Measurements from ENCODE around the gene MAGI1.
"Not testable (repeated sequence)": the region's sequence is repeated elsewhere in the genome, so short reads cannot be mapped to it uniquely, and the experiment has no call there.

MAGI1 gene

DNA sequence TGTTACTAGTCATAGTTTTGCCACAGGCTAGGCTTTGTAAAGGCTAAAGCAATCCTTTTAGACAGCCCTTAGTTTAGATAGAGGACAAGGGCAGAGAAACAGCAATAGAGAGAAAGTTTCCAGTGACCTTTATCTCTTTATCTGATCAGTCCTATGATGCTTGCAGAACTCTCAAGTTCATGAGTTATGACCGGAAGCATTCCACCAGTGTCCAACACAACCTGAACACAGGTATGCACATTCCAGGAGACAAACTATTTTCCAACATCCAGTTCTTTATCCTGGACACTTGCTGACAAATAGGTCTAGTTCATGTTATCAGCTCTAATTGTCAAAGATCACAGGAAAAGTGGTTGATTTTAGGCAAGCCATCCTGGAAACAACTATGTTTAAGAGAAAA, 422.2 kb downstream of the MAGI1 start:
- H3K27me3 ChIP-seq (ENCODE audit: low read length): no peaks in the 10 kb centered on the region
- no peaks in the 10 kb centered on the region for H3K36me3 ChIP-seq (ENCODE audit: low read length)
- TF ChIP-seq, protein P1, sequence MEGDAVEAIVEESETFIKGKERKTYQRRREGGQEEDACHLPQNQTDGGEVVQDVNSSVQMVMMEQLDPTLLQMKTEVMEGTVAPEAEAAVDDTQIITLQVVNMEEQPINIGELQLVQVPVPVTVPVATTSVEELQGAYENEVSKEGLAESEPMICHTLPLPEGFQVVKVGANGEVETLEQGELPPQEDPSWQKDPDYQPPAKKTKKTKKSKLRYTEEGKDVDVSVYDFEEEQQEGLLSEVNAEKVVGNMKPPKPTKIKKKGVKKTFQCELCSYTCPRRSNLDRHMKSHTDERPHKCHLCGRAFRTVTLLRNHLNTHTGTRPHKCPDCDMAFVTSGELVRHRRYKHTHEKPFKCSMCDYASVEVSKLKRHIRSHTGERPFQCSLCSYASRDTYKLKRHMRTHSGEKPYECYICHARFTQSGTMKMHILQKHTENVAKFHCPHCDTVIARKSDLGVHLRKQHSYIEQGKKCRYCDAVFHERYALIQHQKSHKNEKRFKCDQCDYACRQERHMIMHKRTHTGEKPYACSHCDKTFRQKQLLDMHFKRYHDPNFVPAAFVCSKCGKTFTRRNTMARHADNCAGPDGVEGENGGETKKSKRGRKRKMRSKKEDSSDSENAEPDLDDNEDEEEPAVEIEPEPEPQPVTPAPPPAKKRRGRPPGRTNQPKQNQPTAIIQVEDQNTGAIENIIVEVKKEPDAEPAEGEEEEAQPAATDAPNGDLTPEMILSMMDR (IDR thresholded peaks at IDR 0.05; ENCODE audit: insufficient read depth, low read length, poor library complexity, severe bottlenecking): no peak
- no peak for TF ChIP-seq EZH2phosphoT487 (conservative IDR thresholded peaks at IDR 0.05; ENCODE audit: low read length)
- no peak overlapping the region for H2AFZ ChIP-seq (ENCODE audit: low read depth, low read length, severe bottlenecking)
- H3K9me3 ChIP-seq (ENCODE audit: insufficient read depth, low read length): no peaks in the 10 kb centered on the region
- H3F3A ChIP-seq (ENCODE audit: insufficient read depth): no peaks in the 10 kb centered on the region
- no peak overlapping the region for H3K4me3 ChIP-seq (ENCODE audit: insufficient read depth, low read length, poor library complexity, severe bottlenecking)
- no peak overlapping the region for H3K9ac ChIP-seq (ENCODE audit: low read length)
- no peak overlapping the region for H3K4me2 ChIP-seq (ENCODE audit: low read depth, low read length, poor library complexity, severe bottlenecking)
- no peaks in the 10 kb centered on the region for H3K79me2 ChIP-seq (ENCODE audit: insufficient read depth, low read length)
- no peak overlapping the region for H3K27ac ChIP-seq (ENCODE audit: low read depth, low read length)
- no peaks in the 10 kb centered on the region for H3K9me2 ChIP-seq (replicated peaks; ENCODE audit: insufficient read depth, low read length)
- no peaks in the 10 kb centered on the region for H4K20me1 ChIP-seq (ENCODE audit: low read depth, low read length)

DNA sequence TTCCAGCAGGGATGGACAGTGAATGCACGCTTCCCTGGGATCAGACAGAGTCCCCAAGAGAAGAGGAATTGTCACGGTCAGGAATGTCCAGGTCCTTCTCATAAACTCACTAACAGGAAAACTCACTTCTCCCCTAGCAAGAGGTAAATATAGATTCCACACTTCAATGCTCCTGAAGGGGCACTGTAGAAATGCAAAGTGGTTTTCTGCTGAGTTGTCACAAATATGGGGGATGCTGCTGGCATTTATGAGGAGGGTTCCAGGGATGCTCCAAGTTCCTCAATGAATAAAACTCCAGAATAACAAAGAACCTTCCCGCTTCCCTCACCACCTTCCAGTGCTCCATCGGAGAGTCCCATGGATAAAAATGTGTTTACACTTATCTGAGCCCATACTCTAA, 423.4 kb downstream of the MAGI1 start:
- no peak overlapping the region for H3K4me2 ChIP-seq (ENCODE audit: low read depth, low read length, poor library complexity, severe bottlenecking)
- no peaks in the 10 kb centered on the region for H3K27me3 ChIP-seq (ENCODE audit: low read length)
- H3K9ac ChIP-seq (ENCODE audit: low read length): no peak overlapping the region
- no peaks in the 10 kb centered on the region for H3K36me3 ChIP-seq (ENCODE audit: low read length)
- H3F3A ChIP-seq (ENCODE audit: insufficient read depth): no peaks in the 10 kb centered on the region
- no peaks in the 10 kb centered on the region for H3K9me2 ChIP-seq (replicated peaks; ENCODE audit: insufficient read depth, low read length)
- TF ChIP-seq, protein P1 (IDR thresholded peaks at IDR 0.05; ENCODE audit: insufficient read depth, low read length, poor library complexity, severe bottlenecking): no peak
- TF ChIP-seq EZH2phosphoT487 (conservative IDR thresholded peaks at IDR 0.05; ENCODE audit: low read length): no peak
- H3K9me3 ChIP-seq (ENCODE audit: insufficient read depth, low read length): no peaks in the 10 kb centered on the region
- H3K4me3 ChIP-seq (ENCODE audit: insufficient read depth, low read length, poor library complexity, severe bottlenecking): no peak overlapping the region
- no peaks in the 10 kb centered on the region for H4K20me1 ChIP-seq (ENCODE audit: low read depth, low read length)
- H3K79me2 ChIP-seq (ENCODE audit: insufficient read depth, low read length): no peaks in the 10 kb centered on the region
- no peak overlapping the region for H3K27ac ChIP-seq (ENCODE audit: low read depth, low read length)
- H2AFZ ChIP-seq (ENCODE audit: low read depth, low read length, severe bottlenecking): no peak overlapping the region

DNA sequence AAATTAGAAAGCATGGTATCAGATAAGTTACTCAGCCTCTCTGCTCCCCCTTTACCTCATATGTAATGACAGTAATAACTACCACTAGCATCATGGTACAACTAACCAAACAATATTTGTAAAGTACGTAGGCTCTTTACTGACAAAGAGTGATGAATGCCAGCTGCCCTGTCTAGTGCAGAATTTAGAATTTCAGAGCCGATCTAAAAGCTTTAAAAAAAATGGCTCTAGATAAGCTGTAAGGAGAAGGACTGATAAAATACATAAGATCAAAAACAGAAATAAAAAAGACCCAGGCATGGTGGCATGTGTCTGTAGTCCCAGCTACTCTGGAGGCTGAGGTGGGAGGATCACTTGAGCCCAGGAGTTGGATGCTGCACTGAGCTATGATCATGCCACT, 424.1 kb downstream of the MAGI1 start:
- TF ChIP-seq EZH2phosphoT487 (conservative IDR thresholded peaks at IDR 0.05; ENCODE audit: low read length): no peak
- TF ChIP-seq, protein P1 (IDR thresholded peaks at IDR 0.05; ENCODE audit: insufficient read depth, low read length, poor library complexity, severe bottlenecking): no peak
- Histone ChIP-seq H3K4me2 (ENCODE audit: low read depth, low read length, poor library complexity, severe bottlenecking) (no peak overlapping the region), H3K4me3 (ENCODE audit: insufficient read depth, low read length, poor library complexity, severe bottlenecking) (no peak overlapping the region), H3K27me3 (ENCODE audit: low read length) (no peaks in the 10 kb centered on the region), H2AFZ (ENCODE audit: low read depth, low read length, severe bottlenecking) (no peak overlapping the region), H3K9me2 (replicated peaks; ENCODE audit: insufficient read depth, low read length) (no peaks in the 10 kb centered on the region), H3F3A (ENCODE audit: insufficient read depth) (no peaks in the 10 kb centered on the region), H3K36me3 (ENCODE audit: low read length) (no peaks in the 10 kb centered on the region), H3K9ac (ENCODE audit: low read length) (no peak overlapping the region), H3K9me3 (ENCODE audit: insufficient read depth, low read length) (no peaks in the 10 kb centered on the region), H4K20me1 (ENCODE audit: low read depth, low read length) (no peaks in the 10 kb centered on the region), H3K27ac (ENCODE audit: low read depth, low read length) (no peak overlapping the region), H3K79me2 (ENCODE audit: insufficient read depth, low read length) (no peaks in the 10 kb centered on the region)

DNA sequence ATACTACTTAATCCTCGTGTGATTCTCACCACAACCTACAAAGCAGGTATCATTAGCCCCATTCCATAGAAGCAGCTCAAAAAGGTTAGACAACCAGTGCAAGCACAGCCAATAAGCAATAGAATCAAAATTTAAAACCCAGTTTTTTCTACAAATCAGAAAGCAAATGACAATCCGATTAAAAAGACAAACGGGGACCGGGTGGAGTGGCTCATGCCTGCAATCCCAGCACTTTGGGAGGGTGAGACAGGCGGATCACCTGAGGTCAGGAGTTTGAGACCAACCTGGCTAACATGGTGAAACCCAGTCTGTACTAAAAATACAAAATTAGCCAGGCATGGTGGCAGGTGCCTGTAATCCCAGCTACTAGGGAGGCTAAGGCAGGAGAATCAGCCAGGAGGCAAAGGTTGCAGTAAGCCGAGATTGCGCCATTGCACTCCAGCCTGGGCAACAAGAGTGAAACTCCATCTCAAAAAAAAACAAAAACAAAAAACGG, 430.7 kb downstream of the MAGI1 start:
- not testable (repeated sequence) for H3K4me3 ChIP-seq (ENCODE audit: insufficient read depth, low read length, poor library complexity, severe bottlenecking); H3K9ac ChIP-seq (ENCODE audit: low read length); H3K9me3 ChIP-seq (ENCODE audit: insufficient read depth, low read length); H2AFZ ChIP-seq (ENCODE audit: low read depth, low read length, severe bottlenecking); H3K4me2 ChIP-seq (ENCODE audit: low read depth, low read length, poor library complexity, severe bottlenecking); H3K27ac ChIP-seq (ENCODE audit: low read depth, low read length); H3K9me2 ChIP-seq (replicated peaks; ENCODE audit: insufficient read depth, low read length); H3F3A ChIP-seq (ENCODE audit: insufficient read depth); H3K79me2 ChIP-seq (ENCODE audit: insufficient read depth, low read length); H4K20me1 ChIP-seq (ENCODE audit: low read depth, low read length); H3K36me3 ChIP-seq (ENCODE audit: low read length); H3K27me3 ChIP-seq (ENCODE audit: low read length)
